SK-N-SH (cell line): ENCODE data around the gene BBOF1. TPM values are rescaled to one million over a fixed set of nuclear protein-coding genes. Genes with fewer than 3 reads are reported as not detected.

Experiments
- CTCF ChIA-PET: fragments of 300-600, 350-600 bp; formaldehyde crosslinking; extraction: SDS; loops from one replicate; lab custom pipeline; 2021; lab: Yijun Ruan, JAX
- POLR2A ChIA-PET: fragments of 350-600 bp; sonication (Branson Sonifier 250); formaldehyde crosslinking; extraction: SDS; loops from one replicate; lab custom pipeline; 2020; ENCODE audit warnings: antibody characterized with exemption, inconsistent platforms; lab: Yijun Ruan, JAX
- DNase-seq: peaks from one replicate; pipeline ENCODE4 v3.0.0; 2012
- H2AFZ ChIP-seq: fragments of 200-600 bp; sonication (generic); 2 replicates; pipeline ENCODE4 v1.8.1; 2016; ENCODE audit warnings: antibody characterized with exemption, mild to moderate bottlenecking, low read depth
- H3F3A ChIP-seq: fragments of 200-600 bp; sonication (generic); replicated peaks from 2 replicates; pipeline ENCODE3; 2016; ENCODE audit warnings: antibody characterized with exemption, mild to moderate bottlenecking; ENCODE audit not compliant: insufficient read depth
- H3K27ac ChIP-seq, 2 experiments: fragments of 200-500 bp in 1 of 2; fragments of 200-600 bp in 1 of 2; sonication (Bioruptor generic) in 1 of 2; sonication (generic), shearing (Covaris generic) in 1 of 2; 2 replicates each; pipeline versions ENCODE4 v1.5.1 to v1.6.1; 2014 to 2016; ENCODE audit warnings: low read depth in 2 of 2, inconsistent platforms in 1 of 2, low read length in 1 of 2, mild to moderate bottlenecking in 1 of 2, mixed read lengths in 1 of 2
- H3K27me3 ChIP-seq: fragments of 200-600 bp; sonication (generic), shearing (Covaris generic); 2 replicates; pipeline ENCODE4 v1.6.1; 2016; ENCODE audit warnings: mixed run types; ENCODE audit not compliant: insufficient read depth
- H3K36me3 ChIP-seq, 2 experiments: fragments of 200-500 bp in 1 of 2; fragments of 200-600 bp in 1 of 2; sonication (Bioruptor generic) in 1 of 2; sonication (generic) in 1 of 2; replicated peaks in 1 of 2; 2 replicates each; pipeline versions ENCODE3 to v1.5.1; 2014 to 2016; ENCODE audit warnings: low read length in 1 of 2, mild to moderate bottlenecking in 1 of 2; ENCODE audit not compliant: insufficient read depth in 2 of 2, control insufficient read depth in 1 of 2
- H3K4me1 ChIP-seq, 2 experiments: fragments of 200-500 bp in 1 of 2; fragments of 200-600 bp in 1 of 2; sonication (Bioruptor generic) in 1 of 2; sonication (generic), shearing (Covaris generic) in 1 of 2; 2 replicates each; pipeline versions ENCODE4 v1.5.1 to v1.6.1; 2014 to 2016; ENCODE audit warnings: low read depth in 1 of 2, low read length in 1 of 2, mixed run types in 1 of 2; ENCODE audit not compliant: insufficient read depth in 2 of 2, control insufficient read depth in 1 of 2
- H3K4me2 ChIP-seq: fragments of 200-600 bp; sonication (generic), shearing (Covaris generic); 2 replicates; pipeline ENCODE4 v1.6.1; 2017; ENCODE audit warnings: mixed run types
- H3K4me3 ChIP-seq, 2 experiments: fragments of 200-500 bp in 1 of 2; fragments of 200-600 bp in 1 of 2; sonication (Bioruptor generic) in 1 of 2; sonication (generic), shearing (Covaris generic) in 1 of 2; 2 replicates each; pipeline versions ENCODE4 v1.5.1 to v1.8.1; 2014 to 2016; ENCODE audit warnings: low read depth in 2 of 2, inconsistent platforms in 1 of 2, low read length in 1 of 2, mild to moderate bottlenecking in 1 of 2, mixed read lengths in 1 of 2, moderate library complexity in 1 of 2
- H3K79me2 ChIP-seq: fragments of 200-600 bp; sonication (generic); 2 replicates; pipeline ENCODE4 v1.8.1; 2017; ENCODE audit warnings: mild to moderate bottlenecking; ENCODE audit not compliant: insufficient read depth
- H3K9ac ChIP-seq: fragments of 200-600 bp; sonication (generic); 2 replicates; pipeline ENCODE4 v1.6.1; 2017; ENCODE audit warnings: mixed run types
- H3K9me2 ChIP-seq: fragments of 200-600 bp; sonication (generic); 2 replicates; pipeline ENCODE4 v1.6.1; 2017; ENCODE audit warnings: mixed run types
- H3K9me3 ChIP-seq: fragments of 200-600 bp; sonication (generic); 2 replicates; pipeline ENCODE4 v1.6.1; 2017; ENCODE audit warnings: mixed run types, mild to moderate bottlenecking, moderate library complexity
- H4K20me1 ChIP-seq: fragments of 200-600 bp; sonication (generic); 2 replicates; pipeline ENCODE4 v1.6.1; 2017; ENCODE audit warnings: mild to moderate bottlenecking, mixed run types; ENCODE audit not compliant: insufficient read depth
- FOSL2 ChIP-seq: IDR thresholded peaks from 2 replicates; pipeline ENCODE4 v1.4.0; 2012; ENCODE audit warnings: low read depth, mild to moderate bottlenecking, moderate library complexity, borderline replicate concordance
- IRF3 ChIP-seq: fragments of 150-350 bp; IDR thresholded peaks from 2 replicates; pipeline ENCODE4 v1.6.1; 2016; ENCODE audit warnings: mild to moderate bottlenecking, low read depth, low read length
- JUND ChIP-seq: IDR thresholded peaks from 2 replicates; pipeline ENCODE4 v1.4.0; 2012
- RAD21 ChIP-seq: IDR thresholded peaks from 2 replicates; pipeline ENCODE4 v1.6.1; 2012; ENCODE audit warnings: mild to moderate bottlenecking, low read length
- RXRA ChIP-seq: IDR thresholded peaks from 2 replicates; pipeline ENCODE4 v1.4.0; 2012; ENCODE audit warnings: low read depth, mild to moderate bottlenecking, borderline replicate concordance
- SIN3A ChIP-seq: IDR thresholded peaks from 2 replicates; pipeline ENCODE4 v1.6.1; 2012; ENCODE audit warnings: low read depth, mild to moderate bottlenecking, low read length, moderate library complexity, borderline replicate concordance
- SMC3 ChIP-seq: IDR thresholded peaks from 2 replicates; pipeline ENCODE4 v1.6.1; 2012; ENCODE audit warnings: low read depth, low read length, improper control_type of control experiment
- TCF12 ChIP-seq: IDR thresholded peaks from 2 replicates; pipeline ENCODE4 v1.4.0; 2012
- TEAD4 ChIP-seq: IDR thresholded peaks from 2 replicates; pipeline ENCODE4 v1.4.0; 2012; ENCODE audit warnings: mild to moderate bottlenecking, borderline replicate concordance; ENCODE audit not compliant: insufficient read depth
- USF2 ChIP-seq: fragments of 150-350 bp; IDR thresholded peaks from 2 replicates; pipeline ENCODE4 v1.6.1; 2017; ENCODE audit warnings: antibody characterized with exemption, low read length, low read depth, borderline replicate concordance
- YY1 ChIP-seq: IDR thresholded peaks from 2 replicates; pipeline ENCODE4 v1.4.0; 2012; ENCODE audit warnings: low read depth, mild to moderate bottlenecking
- WGBS: methylation state at CpG from one replicate; pipeline ENCODE4 v1.1.6; 2017; ENCODE audit warnings: low lambda C conversion rate; 5-methylcytosine and 5-hydroxymethylcytosine counted together
- polyA plus RNA-seq, 3 experiments: library from polyadenylated mRNA; depleted of rRNA; stranded (reverse); fragments of >200 nt; gene quantifications; 2 replicates each; pipeline ENCODE4 v1.2.3, GENCODE V29; 2012
- TF ChIP-seq, protein P1 (sequence below): IDR thresholded peaks from 2 replicates; pipeline ENCODE4; 2012
- TF ChIP-seq, protein P2 (sequence below): fragments of 200-600 bp; sonication (generic); IDR thresholded peaks from 2 replicates; pipeline ENCODE4 v1.6.1; 2017; ENCODE audit warnings: antibody characterized with exemption, mild to moderate bottlenecking, moderate library complexity

Gene BBOF1
- polyA plus RNA-seq, 1 of the 3 experiments (the other 2 are of a cell fraction) = 1.9 TPM

DNA sequence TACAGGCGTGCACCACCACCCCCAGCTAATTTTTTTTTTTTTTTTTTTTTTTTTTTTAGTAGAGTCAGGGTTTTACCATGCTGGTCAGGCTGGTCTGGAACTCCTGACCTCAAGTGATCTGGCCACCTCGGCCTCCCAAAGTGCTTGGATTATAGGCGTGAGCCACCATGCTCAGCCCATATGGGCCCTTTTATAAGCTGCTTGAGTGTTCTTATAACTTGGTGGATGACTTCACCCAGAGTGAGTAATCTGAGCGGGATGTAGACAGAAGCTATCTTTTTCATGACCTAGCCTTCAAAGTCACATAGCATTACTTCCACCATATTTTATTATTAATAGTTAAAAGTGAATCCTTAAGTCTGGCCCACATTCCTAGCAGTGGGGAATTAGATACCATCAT, 16.4 kb downstream of the BBOF1 start:
- H3K27me3 ChIP-seq = no peaks in the 10 kb centered on the region
- CTCF ChIA-PET = no interaction called here
- H3K9me3 ChIP-seq = no peaks in the 10 kb centered on the region
- H3K9ac ChIP-seq = no peak overlapping the region
- TF ChIP-seq FOSL2 = no peak
- TF ChIP-seq, protein P1, sequence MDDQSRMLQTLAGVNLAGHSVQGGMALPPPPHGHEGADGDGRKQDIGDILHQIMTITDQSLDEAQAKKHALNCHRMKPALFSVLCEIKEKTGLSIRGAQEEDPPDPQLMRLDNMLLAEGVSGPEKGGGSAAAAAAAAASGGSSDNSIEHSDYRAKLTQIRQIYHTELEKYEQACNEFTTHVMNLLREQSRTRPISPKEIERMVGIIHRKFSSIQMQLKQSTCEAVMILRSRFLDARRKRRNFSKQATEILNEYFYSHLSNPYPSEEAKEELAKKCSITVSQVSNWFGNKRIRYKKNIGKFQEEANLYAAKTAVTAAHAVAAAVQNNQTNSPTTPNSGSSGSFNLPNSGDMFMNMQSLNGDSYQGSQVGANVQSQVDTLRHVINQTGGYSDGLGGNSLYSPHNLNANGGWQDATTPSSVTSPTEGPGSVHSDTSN = peak; percentile 34; the same call in 1 of the 2 replicates
- no peak overlapping the region for H2AFZ ChIP-seq
- no peaks in the 10 kb centered on the region for H3K9me2 ChIP-seq
- peaks cover 0 to 6% of the 10 kb centered on the region in 2 experiments for H3K36me3 ChIP-seq
- H3K4me3 ChIP-seq = no peak overlapping the region
- H3K79me2 ChIP-seq = no peaks in the 10 kb centered on the region
- no peak for DNase-seq
- no peaks in the 10 kb centered on the region for H3K4me1 ChIP-seq
- H3K27ac ChIP-seq = no peak overlapping the region
- POLR2A ChIA-PET = no interaction called here
- H4K20me1 ChIP-seq = no peaks in the 10 kb centered on the region
- no peak overlapping the region for H3K4me2 ChIP-seq
- peaks cover 17% of the 10 kb centered on the region for H3F3A ChIP-seq
- WGBS = 82% methylated on average over 4 of the region's 4 CpGs

DNA sequence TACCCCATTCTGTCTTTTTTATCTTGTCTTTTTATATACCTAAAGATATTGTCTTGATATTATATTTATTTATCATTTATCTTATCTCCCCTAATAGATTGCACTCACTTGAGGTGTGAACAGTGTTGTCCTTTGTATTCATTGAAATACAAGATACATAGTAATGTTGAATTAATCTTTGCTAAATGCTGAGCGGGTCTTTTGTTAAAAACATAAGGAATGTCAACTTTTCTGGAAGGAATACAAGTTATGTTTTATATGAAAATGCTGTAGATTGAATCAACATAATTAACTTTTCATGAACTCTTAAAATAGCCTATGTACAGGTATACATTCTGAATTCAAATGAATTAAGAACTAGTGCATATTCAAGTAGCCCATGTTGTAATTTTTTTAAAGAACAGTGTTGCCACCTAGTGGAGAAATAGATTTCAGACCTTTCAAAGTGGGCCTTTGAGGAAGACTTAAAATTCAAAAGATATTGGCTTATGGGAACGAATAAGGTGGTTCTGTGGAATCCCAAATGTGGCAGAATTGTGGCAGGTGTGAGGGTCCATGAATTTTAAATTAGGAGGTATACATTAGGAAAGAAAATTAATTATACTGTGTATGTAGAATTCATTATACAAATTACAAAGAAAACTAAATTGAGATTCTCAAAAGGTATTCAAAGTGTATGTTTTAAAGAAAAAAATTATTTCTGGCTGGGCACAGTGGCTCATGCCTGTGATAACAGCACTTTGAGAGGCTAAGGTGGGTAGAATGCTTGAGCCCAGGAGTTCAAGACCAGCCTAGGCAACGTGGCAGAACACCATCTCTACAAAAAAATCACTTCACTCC, 19.1 kb downstream of the BBOF1 start:
- no peak overlapping the region for H3K9ac ChIP-seq
- WGBS = 69% methylated on average over 3 of the region's 3 CpGs
- H3K36me3 ChIP-seq = peaks cover 0 to 6% of the 10 kb centered on the region in 2 experiments
- TF ChIP-seq, protein P2, sequence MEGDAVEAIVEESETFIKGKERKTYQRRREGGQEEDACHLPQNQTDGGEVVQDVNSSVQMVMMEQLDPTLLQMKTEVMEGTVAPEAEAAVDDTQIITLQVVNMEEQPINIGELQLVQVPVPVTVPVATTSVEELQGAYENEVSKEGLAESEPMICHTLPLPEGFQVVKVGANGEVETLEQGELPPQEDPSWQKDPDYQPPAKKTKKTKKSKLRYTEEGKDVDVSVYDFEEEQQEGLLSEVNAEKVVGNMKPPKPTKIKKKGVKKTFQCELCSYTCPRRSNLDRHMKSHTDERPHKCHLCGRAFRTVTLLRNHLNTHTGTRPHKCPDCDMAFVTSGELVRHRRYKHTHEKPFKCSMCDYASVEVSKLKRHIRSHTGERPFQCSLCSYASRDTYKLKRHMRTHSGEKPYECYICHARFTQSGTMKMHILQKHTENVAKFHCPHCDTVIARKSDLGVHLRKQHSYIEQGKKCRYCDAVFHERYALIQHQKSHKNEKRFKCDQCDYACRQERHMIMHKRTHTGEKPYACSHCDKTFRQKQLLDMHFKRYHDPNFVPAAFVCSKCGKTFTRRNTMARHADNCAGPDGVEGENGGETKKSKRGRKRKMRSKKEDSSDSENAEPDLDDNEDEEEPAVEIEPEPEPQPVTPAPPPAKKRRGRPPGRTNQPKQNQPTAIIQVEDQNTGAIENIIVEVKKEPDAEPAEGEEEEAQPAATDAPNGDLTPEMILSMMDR = peak; percentile 79
- TF ChIP-seq SMC3 = no peak
- TF ChIP-seq RAD21 = peak; percentile 73
- TF ChIP-seq JUND = no peak
- no peaks in the 10 kb centered on the region for H3K9me2 ChIP-seq
- H3F3A ChIP-seq = peaks cover 17% of the 10 kb centered on the region
- DNase-seq = peak; percentile 53
- no peaks in the 10 kb centered on the region for H3K9me3 ChIP-seq
- H2AFZ ChIP-seq = no peak overlapping the region
- no peaks in the 10 kb centered on the region for H4K20me1 ChIP-seq
- no peak overlapping the region for H3K4me2 ChIP-seq
- no peaks in the 10 kb centered on the region for H3K4me1 ChIP-seq
- no peaks in the 10 kb centered on the region for H3K27me3 ChIP-seq
- H3K4me3 ChIP-seq = no peak overlapping the region; a peak in 1 of 4 replicates
- ChIA-PET CTCF (interaction anchor here (0.5 to 2.5 kb wide), 6 partner anchors 10 to 393 kb away, joined by 3 to 17 read pairs (median 3); partner anchors contain the start of gene DNAL1), POLR2A (no interaction called here)
- H3K79me2 ChIP-seq = no peaks in the 10 kb centered on the region
- no peak overlapping the region for H3K27ac ChIP-seq

GRCh38 chr14:74042296-74042695, 23.1 kb downstream of the BBOF1 start:
- no peaks in the 10 kb centered on the region for H3K9me2 ChIP-seq
- TF ChIP-seq RAD21 (no peak), YY1 (no peak), SIN3A (no peak), TEAD4 (no peak), USF2 (no peak), RXRA (no peak), TCF12 (no peak), IRF3 (no peak)
- TF ChIP-seq, protein P1 = no peak

More at GRCh38 chr14:74042296-74042695, 23.1 kb downstream of the BBOF1 start:
- Histone ChIP-seq H3K27ac (no peak overlapping the region), H3K36me3 (no peaks in the 10 kb centered on the region), H3K79me2 (no peaks in the 10 kb centered on the region), H3K9ac (no peak overlapping the region), H3K9me3 (no peaks in the 10 kb centered on the region), H3K27me3 (no peaks in the 10 kb centered on the region), H3F3A (peaks cover 6% of the 10 kb centered on the region), H3K4me2 (no peak overlapping the region), H2AFZ (no peak overlapping the region), H4K20me1 (no peaks in the 10 kb centered on the region), H3K4me3 (no peak overlapping the region), H3K4me1 (no peaks in the 10 kb centered on the region)
- CTCF ChIA-PET = no interaction called here
- DNase-seq = no peak
- POLR2A ChIA-PET = no interaction called here
- WGBS = 89% methylated on average over 1 of the region's 2 CpGs
